Measurements from ENCODE around the gene LRIG2.
"Not testable (repeated sequence)": the region's sequence is repeated elsewhere in the genome, so short reads cannot be mapped to it uniquely, and the experiment has no call there.

LRIG2 gene

GRCh38 chr1:113147073-113147625 is 74.2 kb downstream of the LRIG2 start:
- Histone ChIP-seq H3K4me3 (ENCODE audit: low read length) (no peak overlapping the region), H3K4me1 (ENCODE audit: control insufficient read depth, low read depth, low read length) (peaks cover 3% of the 10 kb centered on the region), H3K27ac (ENCODE audit: low read length) (no peak overlapping the region), H3K9ac (ENCODE audit: low read length) (no peak overlapping the region), H3K36me3 (ENCODE audit: control insufficient read depth, low read depth, low read length) (no peaks in the 10 kb centered on the region), H3K9me3 (ENCODE audit: control insufficient read depth, low read depth, low read length) (no peaks in the 10 kb centered on the region), H3K27me3 (ENCODE audit: control insufficient read depth, insufficient read depth, low read length) (no peaks in the 10 kb centered on the region)

GRCh38 chr1:113147826-113148225 is 74.8 kb downstream of the LRIG2 start:
- H3K27me3 ChIP-seq (ENCODE audit: control insufficient read depth, insufficient read depth, low read length), result no peaks in the 10 kb centered on the region
- H3K9ac ChIP-seq (ENCODE audit: low read length), result no peak overlapping the region
- no peaks in the 10 kb centered on the region for H3K36me3 ChIP-seq (ENCODE audit: control insufficient read depth, low read depth, low read length)
- no peak overlapping the region for H3K4me3 ChIP-seq (ENCODE audit: low read length)
- no peaks in the 10 kb centered on the region for H3K4me1 ChIP-seq (ENCODE audit: control insufficient read depth, low read depth, low read length)
- no peaks in the 10 kb centered on the region for H3K9me3 ChIP-seq (ENCODE audit: control insufficient read depth, low read depth, low read length)
- H3K27ac ChIP-seq (ENCODE audit: low read length), result no peak overlapping the region

GRCh38 chr1:113150494-113150893 is 77.5 kb downstream of the LRIG2 start:
- H3K36me3 ChIP-seq (ENCODE audit: control insufficient read depth, low read depth, low read length); H3K9me3 ChIP-seq (ENCODE audit: control insufficient read depth, low read depth, low read length); H3K4me3 ChIP-seq (ENCODE audit: low read length); H3K4me1 ChIP-seq (ENCODE audit: control insufficient read depth, low read depth, low read length); H3K9ac ChIP-seq (ENCODE audit: low read length); H3K27ac ChIP-seq (ENCODE audit: low read length); H3K27me3 ChIP-seq (ENCODE audit: control insufficient read depth, insufficient read depth, low read length): not testable (repeated sequence)

- H3K27ac ChIP-seq (ENCODE audit: low read length), result no peak overlapping the region
- no peak overlapping the region for H3K9ac ChIP-seq (ENCODE audit: low read length)
- H3K36me3 ChIP-seq (ENCODE audit: control insufficient read depth, low read depth, low read length), result no peaks in the 10 kb centered on the region
- no peaks in the 10 kb centered on the region for H3K27me3 ChIP-seq (ENCODE audit: control insufficient read depth, insufficient read depth, low read length)
- no peaks in the 10 kb centered on the region for H3K4me1 ChIP-seq (ENCODE audit: control insufficient read depth, low read depth, low read length)
- H3K4me3 ChIP-seq (ENCODE audit: low read length), result no peak overlapping the region
- peaks cover 21% of the 10 kb centered on the region for H3K9me3 ChIP-seq (ENCODE audit: control insufficient read depth, low read depth, low read length)
Observed at GRCh38 chr1:113153116-113153803, 80.3 kb downstream of the LRIG2 start.

- peaks cover 12% of the 10 kb centered on the region for H3K4me1 ChIP-seq (ENCODE audit: control insufficient read depth, low read depth, low read length)
- H3K27me3 ChIP-seq (ENCODE audit: control insufficient read depth, insufficient read depth, low read length), result no peaks in the 10 kb centered on the region
- no peak overlapping the region for H3K27ac ChIP-seq (ENCODE audit: low read length)
- no peak overlapping the region for H3K9ac ChIP-seq (ENCODE audit: low read length)
- H3K4me3 ChIP-seq (ENCODE audit: low read length), result no peak overlapping the region
- no peaks in the 10 kb centered on the region for H3K36me3 ChIP-seq (ENCODE audit: control insufficient read depth, low read depth, low read length)
- peaks cover 21% of the 10 kb centered on the region for H3K9me3 ChIP-seq (ENCODE audit: control insufficient read depth, low read depth, low read length)
Observed at GRCh38 chr1:113156368-113156767, 83.4 kb downstream of the LRIG2 start.

- H3K4me1 ChIP-seq (ENCODE audit: control insufficient read depth, low read depth, low read length), result peaks cover 12% of the 10 kb centered on the region
- H3K9ac ChIP-seq (ENCODE audit: low read length); H3K27ac ChIP-seq (ENCODE audit: low read length); H3K36me3 ChIP-seq (ENCODE audit: control insufficient read depth, low read depth, low read length); H3K27me3 ChIP-seq (ENCODE audit: control insufficient read depth, insufficient read depth, low read length); H3K4me3 ChIP-seq (ENCODE audit: low read length): not testable (repeated sequence)
- peaks cover 21% of the 10 kb centered on the region for H3K9me3 ChIP-seq (ENCODE audit: control insufficient read depth, low read depth, low read length)
Observed at GRCh38 chr1:113158743-113159142, 85.7 kb downstream of the LRIG2 start.

- Histone ChIP-seq H3K9me3 (ENCODE audit: control insufficient read depth, low read depth, low read length) (no peaks in the 10 kb centered on the region), H3K27ac (ENCODE audit: low read length) (no peak overlapping the region), H3K4me1 (ENCODE audit: control insufficient read depth, low read depth, low read length) (no peaks in the 10 kb centered on the region), H3K9ac (ENCODE audit: low read length) (no peak overlapping the region), H3K36me3 (ENCODE audit: control insufficient read depth, low read depth, low read length) (no peaks in the 10 kb centered on the region), H3K27me3 (ENCODE audit: control insufficient read depth, insufficient read depth, low read length) (no peaks in the 10 kb centered on the region), H3K4me3 (ENCODE audit: low read length) (no peak overlapping the region)
Observed at GRCh38 chr1:113166473-113166872, 93.5 kb downstream of the LRIG2 start.

- H3K27ac ChIP-seq (ENCODE audit: low read length), result no peak overlapping the region
- no peaks in the 10 kb centered on the region for H3K36me3 ChIP-seq (ENCODE audit: control insufficient read depth, low read depth, low read length)
- H3K9ac ChIP-seq (ENCODE audit: low read length), result no peak overlapping the region
- H3K27me3 ChIP-seq (ENCODE audit: control insufficient read depth, insufficient read depth, low read length), result no peaks in the 10 kb centered on the region
- no peaks in the 10 kb centered on the region for H3K4me1 ChIP-seq (ENCODE audit: control insufficient read depth, low read depth, low read length)
- H3K4me3 ChIP-seq (ENCODE audit: low read length), result no peak overlapping the region
- no peaks in the 10 kb centered on the region for H3K9me3 ChIP-seq (ENCODE audit: control insufficient read depth, low read depth, low read length)
Observed at GRCh38 chr1:113168946-113169345, 95.9 kb downstream of the LRIG2 start.

GRCh38 chr1:113169591-113169990 is 96.6 kb downstream of the LRIG2 start:
- no peaks in the 10 kb centered on the region for H3K27me3 ChIP-seq (ENCODE audit: control insufficient read depth, insufficient read depth, low read length)

GRCh38 chr1:113170519-113170918 is 97.5 kb downstream of the LRIG2 start:
- Histone ChIP-seq H3K4me3 (ENCODE audit: low read length) (no peak overlapping the region), H3K9ac (ENCODE audit: low read length) (no peak overlapping the region), H3K36me3 (ENCODE audit: control insufficient read depth, low read depth, low read length) (no peaks in the 10 kb centered on the region), H3K9me3 (ENCODE audit: control insufficient read depth, low read depth, low read length) (no peaks in the 10 kb centered on the region), H3K27ac (ENCODE audit: low read length) (no peak overlapping the region), H3K4me1 (ENCODE audit: control insufficient read depth, low read depth, low read length) (no peaks in the 10 kb centered on the region), H3K27me3 (ENCODE audit: control insufficient read depth, insufficient read depth, low read length) (no peaks in the 10 kb centered on the region)

More at GRCh38 chr1:113169591-113169990, 96.6 kb downstream of the LRIG2 start:
- Histone ChIP-seq H3K9ac (ENCODE audit: low read length) (no peak overlapping the region), H3K4me1 (ENCODE audit: control insufficient read depth, low read depth, low read length) (no peaks in the 10 kb centered on the region), H3K9me3 (ENCODE audit: control insufficient read depth, low read depth, low read length) (no peaks in the 10 kb centered on the region), H3K4me3 (ENCODE audit: low read length) (no peak overlapping the region), H3K27ac (ENCODE audit: low read length) (no peak overlapping the region), H3K36me3 (ENCODE audit: control insufficient read depth, low read depth, low read length) (no peaks in the 10 kb centered on the region)

GRCh38 chr1:113178106-113178505 is 105.1 kb downstream of the LRIG2 start:
- Histone ChIP-seq H3K9me3 (ENCODE audit: control insufficient read depth, low read depth, low read length) (no peaks in the 10 kb centered on the region), H3K27me3 (ENCODE audit: control insufficient read depth, insufficient read depth, low read length) (no peaks in the 10 kb centered on the region), H3K36me3 (ENCODE audit: control insufficient read depth, low read depth, low read length) (no peaks in the 10 kb centered on the region), H3K9ac (ENCODE audit: low read length) (no peak overlapping the region), H3K4me1 (ENCODE audit: control insufficient read depth, low read depth, low read length) (no peaks in the 10 kb centered on the region), H3K27ac (ENCODE audit: low read length) (no peak overlapping the region), H3K4me3 (ENCODE audit: low read length) (no peak overlapping the region)

GRCh38 chr1:113178522-113178921 is 105.5 kb downstream of the LRIG2 start:
- H3K27me3 ChIP-seq (ENCODE audit: control insufficient read depth, insufficient read depth, low read length), result no peaks in the 10 kb centered on the region

More at GRCh38 chr1:113178522-113178921, 105.5 kb downstream of the LRIG2 start:
- no peaks in the 10 kb centered on the region for H3K9me3 ChIP-seq (ENCODE audit: control insufficient read depth, low read depth, low read length)
- H3K27ac ChIP-seq (ENCODE audit: low read length), result no peak overlapping the region
- no peaks in the 10 kb centered on the region for H3K36me3 ChIP-seq (ENCODE audit: control insufficient read depth, low read depth, low read length)
- no peaks in the 10 kb centered on the region for H3K4me1 ChIP-seq (ENCODE audit: control insufficient read depth, low read depth, low read length)
- H3K4me3 ChIP-seq (ENCODE audit: low read length), result no peak overlapping the region
- H3K9ac ChIP-seq (ENCODE audit: low read length), result no peak overlapping the region

All from iPS-18a (cell line).